Mononuclear cell (primary cell): Measurements from ENCODE around the gene MEGF11. TPM values are rescaled to one million over a fixed set of nuclear protein-coding genes. Genes with fewer than 3 reads are reported as not detected.

Experiments
- H3K27me3 ChIP-seq: 2 replicates; pipeline ENCODE4 v1.6.0; 2011; ENCODE audit warnings: low read length, control low read depth; ENCODE audit not compliant: insufficient read depth
- H3K4me1 ChIP-seq: 2 replicates; pipeline ENCODE4 v1.5.1; 2011; ENCODE audit warnings: mild to moderate bottlenecking, low read length, control low read depth; ENCODE audit not compliant: insufficient read depth
- H3K4me3 ChIP-seq: 2 replicates; pipeline ENCODE4 v1.5.1; 2011; ENCODE audit warnings: mild to moderate bottlenecking, low read length, moderate library complexity
- H3K9me3 ChIP-seq: 2 replicates; pipeline ENCODE4 v1.5.1; 2011; ENCODE audit warnings: low read depth, mild to moderate bottlenecking, control low read depth, low read length
- total RNA-seq: library from RNA; depleted of rRNA; stranded (reverse); fragments of >200 nt; gene quantifications from one replicate; pipeline ENCODE4 v1.2.3, GENCODE V29; 2012

MEGF11 gene
- total RNA-seq, 1 donor = not detected

DNA sequence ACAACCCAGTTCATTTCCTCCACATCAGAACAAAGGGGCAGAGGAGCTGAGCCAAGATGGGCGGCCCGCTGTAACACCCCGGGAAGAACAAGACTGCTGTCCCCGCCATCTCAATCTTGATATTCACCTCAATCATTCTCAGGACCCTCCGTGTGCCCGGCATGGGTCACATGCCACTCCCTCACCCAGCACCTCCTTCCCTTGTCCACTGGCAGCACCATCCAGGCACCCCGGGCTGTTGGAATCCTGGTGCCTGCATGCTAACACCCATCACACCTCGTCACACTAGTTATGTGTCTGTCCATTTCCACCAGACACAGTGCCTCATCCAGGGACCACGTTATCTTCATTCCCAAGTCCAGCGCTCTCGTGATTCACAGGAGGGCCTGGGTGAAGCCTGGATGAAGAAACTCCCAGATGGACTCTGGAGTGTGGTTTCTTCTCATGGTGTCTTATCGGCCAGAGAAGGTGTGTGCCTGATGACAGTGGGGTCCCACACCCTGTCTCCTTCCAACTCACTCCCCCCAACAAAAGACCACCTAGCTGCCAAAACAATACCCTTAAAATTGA, 16.7 kb downstream of the MEGF11 start:
- Histone ChIP-seq H3K4me3 (no peak overlapping the region), H3K4me1 (no peaks in the 10 kb centered on the region), H3K9me3 (no peaks in the 10 kb centered on the region)

DNA sequence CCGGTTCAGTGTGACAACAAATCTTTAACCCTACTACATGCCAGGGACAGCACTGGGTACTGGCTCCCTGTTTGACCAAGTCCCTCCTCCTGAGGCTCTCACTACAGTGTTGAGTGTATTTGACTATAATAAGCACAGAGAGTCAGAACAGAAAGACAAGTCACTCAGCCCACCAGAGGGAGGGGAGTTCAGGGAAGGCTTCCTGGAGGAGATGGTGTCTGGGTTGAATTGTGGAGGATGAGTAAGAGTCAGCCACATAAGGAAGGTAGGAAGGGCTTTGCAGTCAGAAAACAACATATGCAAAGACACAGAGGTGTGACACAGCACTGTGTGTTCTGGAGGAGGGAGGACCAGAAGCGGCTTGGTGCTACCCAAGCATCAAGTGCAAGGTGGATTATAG, 17.7 kb downstream of the MEGF11 start:
- H3K4me1 ChIP-seq = no peaks in the 10 kb centered on the region
- H3K4me3 ChIP-seq = no peak overlapping the region
- no peaks in the 10 kb centered on the region for H3K9me3 ChIP-seq
- H3K27me3 ChIP-seq = no peaks in the 10 kb centered on the region

More for the DNA sequence above, 16.7 kb downstream of the MEGF11 start:
- no peaks in the 10 kb centered on the region for H3K27me3 ChIP-seq

GRCh38 chr15:66234798-66235197, 18.8 kb downstream of the MEGF11 start:
- H3K9me3 ChIP-seq = no peaks in the 10 kb centered on the region
- H3K4me3 ChIP-seq = no peak overlapping the region
- no peaks in the 10 kb centered on the region for H3K4me1 ChIP-seq
- no peaks in the 10 kb centered on the region for H3K27me3 ChIP-seq

DNA sequence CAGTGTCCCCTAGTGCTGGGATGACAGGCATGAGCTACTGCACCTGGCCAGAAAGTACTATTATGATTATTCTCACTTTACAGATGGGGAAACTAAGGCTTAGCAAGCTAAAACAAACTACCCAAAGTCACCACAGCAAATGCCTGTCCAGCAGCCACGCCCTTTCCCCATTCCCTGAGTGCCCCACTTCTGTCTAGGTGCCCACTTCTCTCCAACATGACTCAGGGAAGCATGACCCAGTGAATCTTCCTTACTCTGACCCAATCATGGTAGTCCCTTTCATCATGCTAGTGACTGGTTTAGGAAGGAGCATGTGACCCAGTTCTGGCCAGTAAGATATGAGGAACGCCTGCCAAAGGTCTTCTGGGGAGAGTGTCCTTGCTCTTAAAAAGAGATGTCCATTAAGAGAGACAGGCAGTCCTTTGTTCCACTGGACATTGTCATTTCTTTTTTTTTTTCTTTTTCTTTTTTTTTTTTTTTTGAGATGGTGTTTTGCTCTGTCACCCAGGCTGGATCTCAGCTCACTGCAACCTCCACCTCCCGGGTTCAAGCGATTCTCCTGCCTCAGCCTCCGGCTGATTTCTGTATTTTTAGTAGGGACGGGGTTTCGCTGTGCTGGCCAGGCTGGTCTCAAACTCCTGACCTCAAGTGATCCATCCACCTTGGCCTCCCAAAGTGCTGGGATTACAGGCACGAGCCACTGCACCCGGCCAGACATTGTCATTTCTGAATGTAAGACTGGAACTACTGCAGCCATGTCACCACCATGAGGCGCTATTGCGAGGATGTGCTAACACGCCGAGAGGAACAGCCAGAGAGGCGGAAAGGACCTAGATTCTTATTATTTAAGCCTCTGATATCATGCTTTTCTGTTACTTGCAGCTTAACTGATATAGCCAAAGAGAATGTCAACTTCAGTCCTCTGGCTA, 19.8 kb downstream of the MEGF11 start:
- Histone ChIP-seq H3K27me3 (no peaks in the 10 kb centered on the region), H3K4me3 (no peak overlapping the region), H3K9me3 (no peaks in the 10 kb centered on the region), H3K4me1 (no peaks in the 10 kb centered on the region)

GRCh38 chr15:66232267-66232625, 21.3 kb downstream of the MEGF11 start:
- Histone ChIP-seq H3K4me3 (no peak overlapping the region), H3K4me1 (no peaks in the 10 kb centered on the region), H3K9me3 (no peaks in the 10 kb centered on the region), H3K27me3 (no peaks in the 10 kb centered on the region)

DNA sequence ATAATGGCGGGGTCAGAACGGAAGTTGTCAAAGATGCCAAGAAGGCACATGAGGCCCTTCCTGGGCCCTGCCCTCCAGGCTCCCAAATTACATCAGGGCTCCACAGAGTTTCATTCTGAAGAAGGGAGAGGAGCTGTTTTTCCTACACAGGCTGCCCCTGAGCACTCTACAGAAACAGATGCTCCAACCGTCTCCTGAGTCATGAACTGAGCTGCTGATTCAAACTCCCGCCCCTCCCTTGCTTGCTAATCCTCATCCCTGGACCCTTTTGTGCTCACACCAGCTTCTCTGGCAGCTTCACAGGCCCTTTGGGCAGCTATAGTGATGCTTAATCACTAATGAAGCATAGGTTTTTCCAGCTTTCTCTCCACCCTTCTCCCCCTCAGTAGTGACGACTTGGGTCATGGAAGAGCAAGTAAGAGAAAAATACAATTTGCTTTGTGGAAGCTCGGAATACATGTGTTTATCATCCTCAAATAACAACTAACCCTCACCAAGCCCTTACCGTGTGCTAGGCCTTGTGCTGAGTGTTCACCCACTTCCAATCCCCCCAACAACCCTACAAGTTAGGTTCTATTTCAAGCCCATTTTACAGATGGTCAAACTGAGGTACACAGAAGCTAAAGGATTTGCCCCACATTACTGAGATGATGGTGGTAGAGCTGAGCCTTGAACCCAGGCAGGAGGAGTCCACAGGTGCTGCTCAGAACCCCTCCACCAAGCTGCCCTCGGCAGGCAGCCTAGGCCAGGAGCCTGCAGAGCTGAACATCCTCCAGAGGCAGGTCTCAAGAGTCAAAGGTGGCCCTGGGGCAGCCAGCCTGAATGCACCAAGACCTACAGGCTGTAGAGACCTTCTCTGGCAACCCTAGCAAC, 21.9 kb downstream of the MEGF11 start:
- no peaks in the 10 kb centered on the region for H3K27me3 ChIP-seq
- no peaks in the 10 kb centered on the region for H3K9me3 ChIP-seq
- H3K4me1 ChIP-seq = no peaks in the 10 kb centered on the region
- no peak overlapping the region for H3K4me3 ChIP-seq

DNA sequence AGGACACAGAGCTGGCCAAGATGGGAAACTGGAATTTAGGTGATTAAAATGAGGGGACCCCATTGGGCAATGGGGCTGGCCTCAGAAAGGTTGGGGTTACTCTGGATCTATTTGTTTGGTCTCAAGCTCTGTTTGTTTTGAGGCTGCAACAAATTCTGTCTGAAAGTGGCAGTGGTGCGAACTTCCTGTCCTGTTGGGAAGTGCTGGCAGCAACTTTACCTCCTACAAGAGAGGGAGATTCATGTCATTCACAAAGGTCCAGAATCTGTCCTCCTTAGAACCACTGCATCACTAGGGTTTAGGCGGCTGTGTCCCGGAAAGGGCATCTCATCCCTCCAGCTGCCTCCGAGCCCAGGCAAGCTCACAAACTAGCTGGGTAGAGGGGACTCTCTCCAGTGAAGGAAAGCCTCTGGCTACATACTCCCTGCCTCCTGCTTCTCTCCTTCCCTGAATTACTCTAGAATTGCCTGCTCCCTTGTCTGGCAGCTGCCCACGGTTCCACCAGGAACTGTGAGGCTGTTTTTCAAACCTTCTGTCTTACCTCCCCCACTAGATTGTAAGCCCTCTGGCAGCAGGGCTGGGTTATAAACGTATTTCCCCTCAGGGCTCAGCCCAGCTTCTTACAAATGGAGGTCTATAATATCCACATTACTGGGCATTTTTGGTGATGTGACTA, 23.6 kb downstream of the MEGF11 start:
- Histone ChIP-seq H3K9me3 (no peaks in the 10 kb centered on the region), H3K4me3 (no peak overlapping the region)

GRCh38 chr15:66228807-66229735, 24.5 kb downstream of the MEGF11 start:
- H3K4me3 ChIP-seq = no peak overlapping the region
- H3K9me3 ChIP-seq = no peaks in the 10 kb centered on the region
- H3K4me1 ChIP-seq = no peaks in the 10 kb centered on the region
- H3K27me3 ChIP-seq = no peaks in the 10 kb centered on the region

More for the DNA sequence above, 23.6 kb downstream of the MEGF11 start:
- no peaks in the 10 kb centered on the region for H3K27me3 ChIP-seq
- no peaks in the 10 kb centered on the region for H3K4me1 ChIP-seq

- Histone ChIP-seq H3K9me3 (no peaks in the 10 kb centered on the region), H3K4me1 (no peaks in the 10 kb centered on the region), H3K27me3 (no peaks in the 10 kb centered on the region), H3K4me3 (no peak overlapping the region)
Measured at GRCh38 chr15:66226736-66227135, 26.8 kb downstream of the MEGF11 start.

- H3K4me1 ChIP-seq = no peaks in the 10 kb centered on the region
- H3K27me3 ChIP-seq = no peaks in the 10 kb centered on the region
- no peaks in the 10 kb centered on the region for H3K9me3 ChIP-seq
- no peak overlapping the region for H3K4me3 ChIP-seq
Measured at GRCh38 chr15:66225656-66226274, 27.8 kb downstream of the MEGF11 start.

DNA sequence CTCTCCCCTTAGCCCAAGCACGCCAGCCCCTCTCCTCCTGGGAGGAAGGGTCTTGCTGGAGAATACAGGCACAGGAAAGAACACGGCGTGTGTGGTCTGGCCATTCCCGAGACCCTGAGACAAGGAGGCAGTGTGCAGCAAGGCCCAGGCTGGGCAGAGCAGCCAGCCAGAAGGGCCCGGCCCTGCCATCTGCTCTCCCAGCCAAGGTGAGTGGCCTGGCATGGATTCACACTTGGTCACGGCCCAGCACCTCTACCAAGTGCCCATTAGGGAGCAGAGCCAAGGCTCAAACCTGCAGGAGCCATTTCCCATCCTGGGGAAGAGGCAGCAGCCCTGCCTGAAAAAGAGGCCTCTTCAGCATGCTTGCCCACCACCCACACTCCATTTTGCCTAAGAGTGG, 28.6 kb downstream of the MEGF11 start:
- Histone ChIP-seq H3K27me3 (no peaks in the 10 kb centered on the region), H3K4me1 (no peaks in the 10 kb centered on the region), H3K4me3 (no peak overlapping the region), H3K9me3 (no peaks in the 10 kb centered on the region)

DNA sequence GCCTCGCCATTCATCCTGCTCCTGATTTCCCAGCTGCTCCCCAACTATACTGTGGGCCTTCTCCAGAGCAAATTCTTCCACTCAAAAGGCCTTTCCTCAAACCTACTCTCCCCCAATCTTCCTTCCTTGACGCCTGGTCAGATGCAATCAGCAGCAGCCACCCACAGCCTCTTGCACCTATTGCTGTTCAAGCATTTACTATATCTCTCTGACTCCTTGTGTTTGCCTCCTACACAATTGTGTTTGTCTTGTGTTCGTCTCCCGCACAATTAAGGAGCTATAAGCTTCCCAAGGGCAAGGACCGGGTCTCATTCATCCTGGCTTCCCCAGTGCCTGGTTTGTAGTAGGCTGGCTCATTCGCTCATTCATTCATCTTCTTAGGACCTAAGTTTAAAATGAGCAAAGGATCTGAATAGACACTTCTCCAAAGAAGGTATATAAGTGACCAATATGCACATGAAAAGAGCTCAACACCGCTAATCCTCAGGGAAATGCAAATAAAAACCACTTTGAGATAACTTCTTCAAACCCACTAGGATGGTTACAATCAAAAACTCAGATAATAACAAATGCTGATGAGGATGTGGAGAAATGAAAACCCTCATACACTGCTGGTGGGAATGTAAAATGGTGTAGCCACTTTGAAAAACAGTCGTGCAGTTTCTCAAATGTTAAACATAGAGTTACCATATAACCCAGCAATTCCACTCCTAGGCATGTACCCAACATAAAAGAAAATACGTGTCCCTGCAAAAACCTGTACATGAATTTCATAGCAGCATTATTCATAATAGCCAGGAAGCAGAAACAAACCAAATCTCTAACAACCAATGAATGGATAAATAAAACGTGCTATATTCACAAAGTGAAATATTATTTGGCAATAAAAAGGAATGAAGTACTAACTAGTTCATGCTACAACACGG, 31.0 kb downstream of the MEGF11 start:
- Histone ChIP-seq H3K9me3 (no peaks in the 10 kb centered on the region), H3K4me1 (no peaks in the 10 kb centered on the region), H3K4me3 (no peak overlapping the region), H3K27me3 (no peaks in the 10 kb centered on the region)

GRCh38 chr15:66221126-66221525, 32.4 kb downstream of the MEGF11 start:
- no peak overlapping the region for H3K4me3 ChIP-seq
- no peaks in the 10 kb centered on the region for H3K4me1 ChIP-seq
- H3K9me3 ChIP-seq = no peaks in the 10 kb centered on the region
- H3K27me3 ChIP-seq = no peaks in the 10 kb centered on the region
